Inflammatory macrophage treated with lipopolysaccharide for 1 hour (primary cell): Measurements from ENCODE around the gene UQCR10.

Source experiments
- DNase-seq, 2 donors: peaks; one replicate each; pipeline ENCODE4 v3.0.0-alpha.2; 2020 to 2022

The UQCR10 gene

GRCh38 chr22:29767171-29768051 is at the start of gene UQCR10:
TSS of gene UQCR10 (plus strand) at chr22:29767369. CDS start at chr22:29767399, 30 bp downstream.
- peak in 1 of 2 donors; percentile 89 for DNase-seq

GRCh38 chr22:29717789-29718188 is 49.4 kb upstream of the UQCR10 start:
- no peak for DNase-seq

GRCh38 chr22:29718949-29719898 is 47.9 kb upstream of the UQCR10 start:
- no peak for DNase-seq

- no peak for DNase-seq
Observed at GRCh38 chr22:29719899-29720645, 47.1 kb upstream of the UQCR10 start, which contains the start of gene CABP7. TSS of gene CABP7 (plus strand) at chr22:29720003. CDS start at chr22:29720425, 422 bp downstream.

- no peak for DNase-seq
Observed at GRCh38 chr22:29720811-29721323, 46.3 kb upstream of the UQCR10 start.

- DNase-seq = no peak
Observed at GRCh38 chr22:29722151-29722550, 45.0 kb upstream of the UQCR10 start.

GRCh38 chr22:29722587-29722986 is 44.6 kb upstream of the UQCR10 start:
- no peak for DNase-seq

GRCh38 chr22:29723766-29724165 is 43.4 kb upstream of the UQCR10 start:
- no peak for DNase-seq

- no peak for DNase-seq
Observed at GRCh38 chr22:29724843-29725242, 42.3 kb upstream of the UQCR10 start.

- DNase-seq = no peak
Observed at GRCh38 chr22:29726106-29726505, 41.1 kb upstream of the UQCR10 start.

- no peak for DNase-seq
Observed at GRCh38 chr22:29726512-29727130, 40.5 kb upstream of the UQCR10 start.

GRCh38 chr22:29727131-29727523 is 40.0 kb upstream of the UQCR10 start:
- no peak for DNase-seq

- no peak for DNase-seq
Observed at GRCh38 chr22:29729161-29729560, 38.0 kb upstream of the UQCR10 start.

GRCh38 chr22:29731058-29731850 is 35.9 kb upstream of the UQCR10 start:
- DNase-seq = no peak

- no peak for DNase-seq
Observed at GRCh38 chr22:29732883-29733282, 34.3 kb upstream of the UQCR10 start.

- DNase-seq = no peak
Observed at GRCh38 chr22:29733362-29734201, 33.6 kb upstream of the UQCR10 start.

GRCh38 chr22:29734406-29734805 is 32.8 kb upstream of the UQCR10 start:
- no peak for DNase-seq

- DNase-seq = no peak
Observed at GRCh38 chr22:29734838-29735237, 32.3 kb upstream of the UQCR10 start.

GRCh38 chr22:29735416-29735815 is 31.8 kb upstream of the UQCR10 start:
- no peak for DNase-seq
